OCI-LY7 (cell line): ENCODE measurements around the gene CCDC185. TPM values are rescaled to one million over a fixed set of nuclear protein-coding genes. Genes with fewer than 3 reads are reported as not detected.

Experiments
- BruUV-seq: library from RNA; stranded (reverse); fragments of 400-500 nt; replicated peaks from 2 replicates; lab custom pipeline; 2021; lab: Mats Ljungman, UMichigan
- CTCF ChIA-PET: fragments of 300-600 bp; sonication (Branson Sonifier 250); formaldehyde crosslinking; loops from one replicate; lab custom pipeline; 2022; ENCODE audit warnings: antibody characterized with exemption; ENCODE audit not compliant: unreplicated experiment; lab: Charles Lee
- POLR2A ChIA-PET: fragments of 300-600 bp; sonication (Branson Sonifier 250); formaldehyde crosslinking; loops from one replicate; lab custom pipeline; 2022; ENCODE audit warnings: antibody characterized with exemption; lab: Charles Lee
- DNase-seq: peaks from one replicate; pipeline ENCODE4 v3.0.0-alpha.2; 2015; ENCODE audit warnings: low spot score
- H2AFZ ChIP-seq: fragments of 200-600 bp; sonication (generic), shearing (Covaris generic); 2 replicates; pipeline ENCODE4 v1.6.1; 2014; ENCODE audit warnings: mild to moderate bottlenecking, antibody characterized with exemption, low read length, moderate library complexity
- H3K27ac ChIP-seq: fragments of 200-600 bp; sonication (generic); 2 replicates; pipeline ENCODE4 v1.5.1; 2014; ENCODE audit warnings: mixed run types, low read depth, mild to moderate bottlenecking, moderate library complexity, low read length, inconsistent platforms; ENCODE audit not compliant: poor library complexity, severe bottlenecking
- H3K36me3 ChIP-seq: fragments of 200-600 bp; sonication (generic); 2 replicates; pipeline ENCODE4 v1.6.1; 2014; ENCODE audit warnings: mild to moderate bottlenecking, antibody characterized with exemption, low read length, moderate library complexity, mixed read lengths; ENCODE audit not compliant: insufficient read depth
- H3K4me1 ChIP-seq: fragments of 200-600 bp; sonication (generic); 2 replicates; pipeline ENCODE4 v1.5.1; 2014; ENCODE audit warnings: mild to moderate bottlenecking, low read length; ENCODE audit not compliant: insufficient read depth, poor library complexity, severe bottlenecking
- H3K4me2 ChIP-seq: fragments of 200-600 bp; sonication (generic); 2 replicates; pipeline ENCODE4 v1.6.1; 2014; ENCODE audit warnings: mild to moderate bottlenecking, low read length
- H3K4me3 ChIP-seq: fragments of 200-600 bp; sonication (generic); 2 replicates; pipeline ENCODE4 v1.5.1; 2014; ENCODE audit warnings: mild to moderate bottlenecking, low read depth, low read length; ENCODE audit not compliant: poor library complexity, severe bottlenecking
- H3K79me2 ChIP-seq: fragments of 200-600 bp; sonication (generic); 2 replicates; pipeline ENCODE4 v1.6.1; 2016; ENCODE audit warnings: low read depth, mild to moderate bottlenecking, low read length, moderate library complexity, mixed read lengths; ENCODE audit not compliant: insufficient read depth
- H3K9me2 ChIP-seq: fragments of 200-600 bp; sonication (generic); 2 replicates; pipeline ENCODE4 v1.6.1; 2016; ENCODE audit warnings: mild to moderate bottlenecking, low read length, mixed read lengths; ENCODE audit not compliant: insufficient read depth
- H3K9me3 ChIP-seq: fragments of 200-600 bp; sonication (generic); 2 replicates; pipeline ENCODE4 v1.6.1; 2014; ENCODE audit warnings: mild to moderate bottlenecking, mixed run types, low read length, mixed read lengths
- H4K20me1 ChIP-seq: fragments of 200-600 bp; sonication (generic); 2 replicates; pipeline ENCODE4 v1.6.1; 2014; ENCODE audit warnings: mild to moderate bottlenecking, antibody characterized with exemption, low read length, moderate library complexity, mixed read lengths; ENCODE audit not compliant: insufficient read depth
- CTCF ChIP-seq: fragments of 200-600 bp; sonication (generic); conservative IDR thresholded peaks from 2 replicates; pipeline ENCODE4 v1.5.1; 2014; ENCODE audit warnings: mild to moderate bottlenecking, antibody characterized with exemption, low read length, moderate library complexity, mixed read lengths
- EZH2phosphoT487 ChIP-seq: fragments of 200-600 bp; sonication (generic); IDR thresholded peaks from 2 replicates; pipeline ENCODE4 v1.6.1; 2018; ENCODE audit warnings: low read depth, borderline replicate concordance, mild to moderate bottlenecking, mixed run types, antibody characterized with exemption, low read length, moderate library complexity, mixed read lengths
- intact Hi-C: fragments of 100-400 bp; cut with micrococcal nuclease; formaldehyde crosslinking; loops from one replicate; pipeline ENCODE4 v1.10.0; 2022; ENCODE audit not compliant: unreplicated experiment
- total RNA-seq, 2 experiments: library from RNA; depleted of rRNA in 1 of 2; stranded (reverse); fragments of >200 nt in 1 of 2; shearing (Covaris generic) in 1 of 2; gene quantifications; 2 replicates each; pipeline ENCODE4 v1.2.3, GENCODE V29; 2014 to 2022

Gene CCDC185
- total RNA-seq, 2 experiments from 2014 or later: not detected

GRCh38 chr1:223374064-223374610 is 19.1 kb upstream of the CCDC185 start:
- Histone ChIP-seq H4K20me1 (no peaks in the 10 kb centered on the region), H3K4me3 (no peak overlapping the region), H3K4me1 (no peaks in the 10 kb centered on the region), H3K4me2 (no peak overlapping the region), H3K79me2 (no peaks in the 10 kb centered on the region), H3K36me3 (no peaks in the 10 kb centered on the region), H2AFZ (no peak overlapping the region), H3K27ac (no peak overlapping the region), H3K9me3 (no peaks in the 10 kb centered on the region), H3K9me2 (no peaks in the 10 kb centered on the region)
- TF ChIP-seq EZH2phosphoT487 (no peak), CTCF (no peak)
- DNase-seq: no peak
- POLR2A ChIA-PET: no interaction called here
- CTCF ChIA-PET: no interaction called here
- intact Hi-C loops: no loop called here
- BruUV-seq: no TSS peak

GRCh38 chr1:223378754-223379153 is 14.5 kb upstream of the CCDC185 start:
- POLR2A ChIA-PET: no interaction called here
- Histone ChIP-seq H4K20me1 (no peaks in the 10 kb centered on the region), H3K9me2 (no peaks in the 10 kb centered on the region), H3K4me3 (no peak overlapping the region), H3K36me3 (no peaks in the 10 kb centered on the region), H3K27ac (no peak overlapping the region), H3K79me2 (no peaks in the 10 kb centered on the region), H3K4me1 (no peaks in the 10 kb centered on the region), H2AFZ (no peak overlapping the region), H3K9me3 (no peaks in the 10 kb centered on the region), H3K4me2 (no peak overlapping the region)
- intact Hi-C loops: no loop called here
- BruUV-seq: no TSS peak
- no peak for DNase-seq
- CTCF ChIA-PET: no interaction called here
- TF ChIP-seq CTCF (no peak), EZH2phosphoT487 (no peak)

DNA sequence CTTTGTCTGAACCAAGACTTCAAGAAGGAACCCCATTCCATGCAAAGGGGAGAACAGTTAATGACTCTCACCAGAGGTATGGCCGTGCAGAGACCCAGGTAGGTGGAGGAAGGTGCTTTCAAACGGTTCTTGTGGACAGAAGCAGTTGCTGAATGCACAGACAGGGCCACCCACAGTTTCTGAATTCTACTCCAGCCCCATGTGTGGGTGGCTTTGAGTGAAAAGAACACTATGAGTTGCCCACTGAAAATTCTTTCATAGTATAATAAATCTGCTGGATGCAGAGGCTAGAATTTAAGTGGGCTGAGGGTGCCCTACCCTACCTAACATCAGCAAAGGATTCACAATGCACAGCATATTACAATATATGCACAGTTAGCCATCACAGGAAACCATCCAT is 7.2 kb upstream of the CCDC185 start:
- intact Hi-C loops: no loop called here
- POLR2A ChIA-PET: no interaction called here
- H3K9me2 ChIP-seq: no peaks in the 10 kb centered on the region
- H4K20me1 ChIP-seq: no peaks in the 10 kb centered on the region
- no peaks in the 10 kb centered on the region for H3K79me2 ChIP-seq
- no peak overlapping the region for H3K4me2 ChIP-seq
- H3K4me1 ChIP-seq: no peaks in the 10 kb centered on the region
- no peak for TF ChIP-seq CTCF
- no peak for TF ChIP-seq EZH2phosphoT487
- no peaks in the 10 kb centered on the region for H3K9me3 ChIP-seq
- no peaks in the 10 kb centered on the region for H3K36me3 ChIP-seq
- H2AFZ ChIP-seq: no peak overlapping the region
- DNase-seq: no peak
- no peak overlapping the region for H3K4me3 ChIP-seq
- CTCF ChIA-PET: no interaction called here
- no peak overlapping the region for H3K27ac ChIP-seq
- no TSS peak for BruUV-seq
